GM23338 (cell line): Measurements from ENCODE around the gene SLCO3A1. TPM values are rescaled to one million over a fixed set of nuclear protein-coding genes. Genes with fewer than 3 reads are reported as not detected.

ENCODE experiments used
- ATAC-seq: fragments of 200-7000 bp; cut with Tn5 transposase; 3 replicates; pipeline ENCODE4 v1.9.1; 2020
- DNase-seq: peaks from one replicate; pipeline ENCODE4 v3.0.0-alpha.2; 2015; ENCODE audit warnings: low spot score
- H2AFZ ChIP-seq: fragments of 200-600 bp; sonication (generic); 2 replicates; pipeline ENCODE4 v1.8.0; 2016; ENCODE audit warnings: antibody characterized with exemption, mild to moderate bottlenecking, moderate library complexity
- H3F3A ChIP-seq: fragments of 200-600 bp; sonication (generic); replicated peaks from 2 replicates; pipeline ENCODE4 v1.8.0; 2017; ENCODE audit warnings: antibody characterized with exemption, mixed run types, low read depth
- H3K27ac ChIP-seq: fragments of 200-600 bp; sonication (generic); 2 replicates; pipeline ENCODE4 v1.6.1; 2016; ENCODE audit warnings: low read depth
- H3K27me3 ChIP-seq: fragments of 200-600 bp; sonication (generic); 2 replicates; pipeline ENCODE4 v1.8.0; 2016; ENCODE audit warnings: mild to moderate bottlenecking, mixed run types, moderate library complexity; ENCODE audit not compliant: insufficient read depth
- H3K36me3 ChIP-seq: fragments of 200-600 bp; sonication (generic); 2 replicates; pipeline ENCODE4 v1.8.0; 2016; ENCODE audit warnings: mild to moderate bottlenecking; ENCODE audit not compliant: insufficient read depth
- H3K4me1 ChIP-seq: fragments of 200-600 bp; sonication (generic); 2 replicates; pipeline ENCODE4 v1.8.0; 2016; ENCODE audit warnings: mild to moderate bottlenecking, moderate library complexity; ENCODE audit not compliant: insufficient read depth
- H3K4me2 ChIP-seq: fragments of 200-600 bp; sonication (generic); 2 replicates; pipeline ENCODE4 v1.7.1; 2017; ENCODE audit warnings: mixed run types
- H3K4me3 ChIP-seq: fragments of 200-600 bp; sonication (generic); 2 replicates; pipeline ENCODE4 v1.6.1; 2016; ENCODE audit warnings: mixed run types
- H3K79me2 ChIP-seq: fragments of 200-600 bp; sonication (generic); replicated peaks from 2 replicates; pipeline ENCODE4 v1.8.0; 2017; ENCODE audit warnings: mild to moderate bottlenecking; ENCODE audit not compliant: insufficient read depth
- H3K9me2 ChIP-seq: fragments of 200-600 bp; sonication (generic); 2 replicates; pipeline ENCODE4 v1.8.0; 2017; ENCODE audit not compliant: insufficient read depth
- H4K20me1 ChIP-seq: fragments of 200-600 bp; sonication (generic); replicated peaks from 2 replicates; pipeline ENCODE4 v1.8.0; 2017; ENCODE audit warnings: mild to moderate bottlenecking; ENCODE audit not compliant: insufficient read depth
- H3K27ac Mint-ChIP-seq: 2 replicates; pipeline ENCODE4 v1.8.0; 2020; ENCODE audit warnings: inconsistent platforms, mild to moderate bottlenecking, moderate library complexity, mixed read lengths
- H3K27me3 Mint-ChIP-seq: 3 replicates; pipeline ENCODE4 v1.8.0; 2022; ENCODE audit warnings: low read depth, mild to moderate bottlenecking, moderate library complexity, mixed read lengths, inconsistent platforms; ENCODE audit not compliant: insufficient read depth, poor library complexity
- H3K36me3 Mint-ChIP-seq: 3 replicates; pipeline ENCODE4 v1.8.0; 2021; ENCODE audit warnings: low read depth, mild to moderate bottlenecking, inconsistent platforms, moderate library complexity, mixed read lengths
- H3K4me1 Mint-ChIP-seq: 3 replicates; pipeline ENCODE4 v1.8.0; 2020; ENCODE audit warnings: mild to moderate bottlenecking, inconsistent platforms, mixed read lengths
- H3K4me3 Mint-ChIP-seq: 3 replicates; pipeline ENCODE4 v1.8.0; 2021; ENCODE audit warnings: moderate library complexity, mild to moderate bottlenecking, inconsistent platforms, mixed read lengths
- H3K9me3 Mint-ChIP-seq: 3 replicates; pipeline ENCODE4 v1.8.0; 2020; ENCODE audit warnings: moderate library complexity, mild to moderate bottlenecking, inconsistent platforms, mixed read lengths
- CREB1 ChIP-seq: fragments of 250-450 bp; sonication (Bioruptor Pico); IDR thresholded peaks from 2 replicates; pipeline ENCODE4 v1.5.0; 2020; ENCODE audit warnings: low read depth, mild to moderate bottlenecking, moderate library complexity
- EZH2 ChIP-seq: fragments of 200-600 bp; sonication (generic); IDR thresholded peaks from one replicate; pipeline ENCODE4 v1.8.0; 2017; ENCODE audit warnings: antibody characterized with exemption, mild to moderate bottlenecking, low read depth; ENCODE audit not compliant: unreplicated experiment
- EZH2phosphoT487 ChIP-seq: fragments of 200-600 bp; sonication (generic); IDR thresholded peaks from one replicate; pipeline ENCODE4 v1.8.1; 2018; ENCODE audit warnings: antibody characterized with exemption; ENCODE audit not compliant: unreplicated experiment
- JUNB ChIP-seq: IDR thresholded peaks from one replicate; pipeline ENCODE4 v1.6.1; 2016; ENCODE audit warnings: antibody characterized with exemption; ENCODE audit not compliant: unreplicated experiment
- NANOG ChIP-seq: IDR thresholded peaks from 2 replicates; pipeline ENCODE4 v1.6.1; 2016; ENCODE audit warnings: antibody characterized with exemption, borderline replicate concordance
- POLR2AphosphoS5 ChIP-seq: IDR thresholded peaks from 2 replicates; pipeline ENCODE4 v1.6.1; 2016; ENCODE audit warnings: antibody characterized with exemption, low read depth
- STAT1 ChIP-seq: IDR thresholded peaks from one replicate; pipeline ENCODE4 v1.6.1; 2016; ENCODE audit warnings: antibody characterized with exemption; ENCODE audit not compliant: unreplicated experiment
- ZNF114 ChIP-seq: fragments of 250-450 bp; sonication (Bioruptor Pico); IDR thresholded peaks from 2 replicates; pipeline ENCODE4 v1.5.0; 2020; ENCODE audit warnings: mild to moderate bottlenecking, moderate library complexity
- ZNF331 ChIP-seq: fragments of 250-450 bp; sonication (Bioruptor Pico); IDR thresholded peaks from 2 replicates; pipeline ENCODE4 v1.5.0; 2020; ENCODE audit warnings: low read depth, mild to moderate bottlenecking, moderate library complexity
- polyA plus RNA-seq: library from polyadenylated mRNA; unstranded; fragments of >200 nt; fragmentation: Nextera tagmentation; extraction: Ambion mirVana; gene quantifications from 2 replicates; pipeline ENCODE4 v1.2.1, GENCODE V29; 2016
- total RNA-seq: library from RNA; depleted of rRNA; stranded (reverse); fragments of >200 nt; shearing (Covaris generic); gene quantifications from 2 replicates; pipeline ENCODE4 v1.2.3, GENCODE V29; 2014
- TF ChIP-seq, protein P1 (sequence below): IDR thresholded peaks from 2 replicates; pipeline ENCODE4 v1.6.1; 2016; ENCODE audit warnings: antibody characterized with exemption
- TF ChIP-seq, protein P2 (sequence below), 2 experiments: fragments of 200-600 bp in 1 of 2; sonication (generic) in 1 of 2; conservative IDR thresholded peaks; 2 replicates each; pipeline versions ENCODE4 v1.5.1 to v1.6.1; 2016 to 2017; ENCODE audit warnings: antibody characterized with exemption in 2 of 2, low read depth in 2 of 2, mild to moderate bottlenecking in 2 of 2, moderate library complexity in 1 of 2
- TF ChIP-seq, protein P3 (sequence below): IDR thresholded peaks from one replicate; pipeline ENCODE4 v1.6.1; 2018; ENCODE audit warnings: antibody characterized with exemption; ENCODE audit not compliant: unreplicated experiment
- TF ChIP-seq, protein P4 (sequence below): fragments of 250-450 bp; sonication (Bioruptor Pico); IDR thresholded peaks from 2 replicates; pipeline ENCODE4 v1.5.0; 2020; ENCODE audit warnings: mild to moderate bottlenecking, moderate library complexity

SLCO3A1 gene
- total and polyA plus RNA-seq, 2 experiments from 2014 or later: 7.3 to 9.4 TPM

DNA sequence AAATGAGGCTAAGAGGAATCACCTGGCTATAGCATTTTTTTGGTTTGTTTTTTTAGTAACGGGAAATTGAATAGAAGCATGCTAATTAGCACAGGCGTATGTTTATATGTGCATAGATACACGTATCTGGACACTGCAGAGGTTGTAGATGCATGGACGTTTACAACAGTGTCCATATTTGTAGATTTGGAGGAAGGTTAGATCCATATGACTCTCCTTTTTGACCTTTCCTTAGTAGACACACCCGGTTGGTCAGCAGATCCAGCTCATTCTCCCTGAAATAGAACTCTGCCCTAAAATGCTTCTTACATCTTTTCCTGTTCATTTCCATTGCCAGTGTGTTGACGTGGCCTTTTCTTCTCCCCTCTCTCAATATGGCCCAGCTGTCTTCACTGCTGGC is 60.1 kb downstream of the SLCO3A1 start:
- no peak for ATAC-seq

More for the DNA sequence above, 60.1 kb downstream of the SLCO3A1 start:
- Mint-ChIP-seq H3K4me1 (peaks cover 27% of the 10 kb centered on the region), H3K9me3 (no peaks in the 10 kb centered on the region), H3K36me3 (peaks cover 6% of the 10 kb centered on the region; the same call in 2 of the 3 replicates), H3K4me3 (no peak overlapping the region), H3K27ac (no peak overlapping the region), H3K27me3 (peaks cover 6% of the 10 kb centered on the region)
- Histone ChIP-seq H3K79me2 (no peaks in the 10 kb centered on the region; the same call in 1 of the 2 replicates), H3K4me2 (no peak overlapping the region), H4K20me1 (no peaks in the 10 kb centered on the region; the same call in 1 of the 2 replicates), H3K9me2 (no peaks in the 10 kb centered on the region), H3K4me3 (no peak overlapping the region), H2AFZ (no peak overlapping the region), H3K27me3 (no peaks in the 10 kb centered on the region), H3K36me3 (no peaks in the 10 kb centered on the region; the same call in 1 of the 2 replicates), H3K27ac (no peak overlapping the region), H3K4me1 (peaks cover 8% of the 10 kb centered on the region; the same call in 1 of the 2 replicates), H3F3A (no peaks in the 10 kb centered on the region)
- DNase-seq: no peak
- TF ChIP-seq, protein P1, sequence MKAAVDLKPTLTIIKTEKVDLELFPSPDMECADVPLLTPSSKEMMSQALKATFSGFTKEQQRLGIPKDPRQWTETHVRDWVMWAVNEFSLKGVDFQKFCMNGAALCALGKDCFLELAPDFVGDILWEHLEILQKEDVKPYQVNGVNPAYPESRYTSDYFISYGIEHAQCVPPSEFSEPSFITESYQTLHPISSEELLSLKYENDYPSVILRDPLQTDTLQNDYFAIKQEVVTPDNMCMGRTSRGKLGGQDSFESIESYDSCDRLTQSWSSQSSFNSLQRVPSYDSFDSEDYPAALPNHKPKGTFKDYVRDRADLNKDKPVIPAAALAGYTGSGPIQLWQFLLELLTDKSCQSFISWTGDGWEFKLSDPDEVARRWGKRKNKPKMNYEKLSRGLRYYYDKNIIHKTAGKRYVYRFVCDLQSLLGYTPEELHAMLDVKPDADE: no peak
- no peak for TF ChIP-seq NANOG
- TF ChIP-seq POLR2AphosphoS5: no peak
- TF ChIP-seq, protein P2, sequence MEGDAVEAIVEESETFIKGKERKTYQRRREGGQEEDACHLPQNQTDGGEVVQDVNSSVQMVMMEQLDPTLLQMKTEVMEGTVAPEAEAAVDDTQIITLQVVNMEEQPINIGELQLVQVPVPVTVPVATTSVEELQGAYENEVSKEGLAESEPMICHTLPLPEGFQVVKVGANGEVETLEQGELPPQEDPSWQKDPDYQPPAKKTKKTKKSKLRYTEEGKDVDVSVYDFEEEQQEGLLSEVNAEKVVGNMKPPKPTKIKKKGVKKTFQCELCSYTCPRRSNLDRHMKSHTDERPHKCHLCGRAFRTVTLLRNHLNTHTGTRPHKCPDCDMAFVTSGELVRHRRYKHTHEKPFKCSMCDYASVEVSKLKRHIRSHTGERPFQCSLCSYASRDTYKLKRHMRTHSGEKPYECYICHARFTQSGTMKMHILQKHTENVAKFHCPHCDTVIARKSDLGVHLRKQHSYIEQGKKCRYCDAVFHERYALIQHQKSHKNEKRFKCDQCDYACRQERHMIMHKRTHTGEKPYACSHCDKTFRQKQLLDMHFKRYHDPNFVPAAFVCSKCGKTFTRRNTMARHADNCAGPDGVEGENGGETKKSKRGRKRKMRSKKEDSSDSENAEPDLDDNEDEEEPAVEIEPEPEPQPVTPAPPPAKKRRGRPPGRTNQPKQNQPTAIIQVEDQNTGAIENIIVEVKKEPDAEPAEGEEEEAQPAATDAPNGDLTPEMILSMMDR (conservative IDR thresholded peaks at IDR 0.05; ENCODE audit: low read depth in 2 of 2): no peak
- no peak for TF ChIP-seq EZH2
- TF ChIP-seq JUNB: no peak
- TF ChIP-seq EZH2phosphoT487: no peak
- no peak for TF ChIP-seq ZNF114 (CRISPR knock-in tag)
- TF ChIP-seq, protein P3, sequence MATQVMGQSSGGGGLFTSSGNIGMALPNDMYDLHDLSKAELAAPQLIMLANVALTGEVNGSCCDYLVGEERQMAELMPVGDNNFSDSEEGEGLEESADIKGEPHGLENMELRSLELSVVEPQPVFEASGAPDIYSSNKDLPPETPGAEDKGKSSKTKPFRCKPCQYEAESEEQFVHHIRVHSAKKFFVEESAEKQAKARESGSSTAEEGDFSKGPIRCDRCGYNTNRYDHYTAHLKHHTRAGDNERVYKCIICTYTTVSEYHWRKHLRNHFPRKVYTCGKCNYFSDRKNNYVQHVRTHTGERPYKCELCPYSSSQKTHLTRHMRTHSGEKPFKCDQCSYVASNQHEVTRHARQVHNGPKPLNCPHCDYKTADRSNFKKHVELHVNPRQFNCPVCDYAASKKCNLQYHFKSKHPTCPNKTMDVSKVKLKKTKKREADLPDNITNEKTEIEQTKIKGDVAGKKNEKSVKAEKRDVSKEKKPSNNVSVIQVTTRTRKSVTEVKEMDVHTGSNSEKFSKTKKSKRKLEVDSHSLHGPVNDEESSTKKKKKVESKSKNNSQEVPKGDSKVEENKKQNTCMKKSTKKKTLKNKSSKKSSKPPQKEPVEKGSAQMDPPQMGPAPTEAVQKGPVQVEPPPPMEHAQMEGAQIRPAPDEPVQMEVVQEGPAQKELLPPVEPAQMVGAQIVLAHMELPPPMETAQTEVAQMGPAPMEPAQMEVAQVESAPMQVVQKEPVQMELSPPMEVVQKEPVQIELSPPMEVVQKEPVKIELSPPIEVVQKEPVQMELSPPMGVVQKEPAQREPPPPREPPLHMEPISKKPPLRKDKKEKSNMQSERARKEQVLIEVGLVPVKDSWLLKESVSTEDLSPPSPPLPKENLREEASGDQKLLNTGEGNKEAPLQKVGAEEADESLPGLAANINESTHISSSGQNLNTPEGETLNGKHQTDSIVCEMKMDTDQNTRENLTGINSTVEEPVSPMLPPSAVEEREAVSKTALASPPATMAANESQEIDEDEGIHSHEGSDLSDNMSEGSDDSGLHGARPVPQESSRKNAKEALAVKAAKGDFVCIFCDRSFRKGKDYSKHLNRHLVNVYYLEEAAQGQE: no peak
- no peak for TF ChIP-seq CREB1 (CRISPR knock-in tag)
- no peak for TF ChIP-seq STAT1
- no peak for TF ChIP-seq ZNF331 (CRISPR knock-in tag)
- TF ChIP-seq, protein P4, sequence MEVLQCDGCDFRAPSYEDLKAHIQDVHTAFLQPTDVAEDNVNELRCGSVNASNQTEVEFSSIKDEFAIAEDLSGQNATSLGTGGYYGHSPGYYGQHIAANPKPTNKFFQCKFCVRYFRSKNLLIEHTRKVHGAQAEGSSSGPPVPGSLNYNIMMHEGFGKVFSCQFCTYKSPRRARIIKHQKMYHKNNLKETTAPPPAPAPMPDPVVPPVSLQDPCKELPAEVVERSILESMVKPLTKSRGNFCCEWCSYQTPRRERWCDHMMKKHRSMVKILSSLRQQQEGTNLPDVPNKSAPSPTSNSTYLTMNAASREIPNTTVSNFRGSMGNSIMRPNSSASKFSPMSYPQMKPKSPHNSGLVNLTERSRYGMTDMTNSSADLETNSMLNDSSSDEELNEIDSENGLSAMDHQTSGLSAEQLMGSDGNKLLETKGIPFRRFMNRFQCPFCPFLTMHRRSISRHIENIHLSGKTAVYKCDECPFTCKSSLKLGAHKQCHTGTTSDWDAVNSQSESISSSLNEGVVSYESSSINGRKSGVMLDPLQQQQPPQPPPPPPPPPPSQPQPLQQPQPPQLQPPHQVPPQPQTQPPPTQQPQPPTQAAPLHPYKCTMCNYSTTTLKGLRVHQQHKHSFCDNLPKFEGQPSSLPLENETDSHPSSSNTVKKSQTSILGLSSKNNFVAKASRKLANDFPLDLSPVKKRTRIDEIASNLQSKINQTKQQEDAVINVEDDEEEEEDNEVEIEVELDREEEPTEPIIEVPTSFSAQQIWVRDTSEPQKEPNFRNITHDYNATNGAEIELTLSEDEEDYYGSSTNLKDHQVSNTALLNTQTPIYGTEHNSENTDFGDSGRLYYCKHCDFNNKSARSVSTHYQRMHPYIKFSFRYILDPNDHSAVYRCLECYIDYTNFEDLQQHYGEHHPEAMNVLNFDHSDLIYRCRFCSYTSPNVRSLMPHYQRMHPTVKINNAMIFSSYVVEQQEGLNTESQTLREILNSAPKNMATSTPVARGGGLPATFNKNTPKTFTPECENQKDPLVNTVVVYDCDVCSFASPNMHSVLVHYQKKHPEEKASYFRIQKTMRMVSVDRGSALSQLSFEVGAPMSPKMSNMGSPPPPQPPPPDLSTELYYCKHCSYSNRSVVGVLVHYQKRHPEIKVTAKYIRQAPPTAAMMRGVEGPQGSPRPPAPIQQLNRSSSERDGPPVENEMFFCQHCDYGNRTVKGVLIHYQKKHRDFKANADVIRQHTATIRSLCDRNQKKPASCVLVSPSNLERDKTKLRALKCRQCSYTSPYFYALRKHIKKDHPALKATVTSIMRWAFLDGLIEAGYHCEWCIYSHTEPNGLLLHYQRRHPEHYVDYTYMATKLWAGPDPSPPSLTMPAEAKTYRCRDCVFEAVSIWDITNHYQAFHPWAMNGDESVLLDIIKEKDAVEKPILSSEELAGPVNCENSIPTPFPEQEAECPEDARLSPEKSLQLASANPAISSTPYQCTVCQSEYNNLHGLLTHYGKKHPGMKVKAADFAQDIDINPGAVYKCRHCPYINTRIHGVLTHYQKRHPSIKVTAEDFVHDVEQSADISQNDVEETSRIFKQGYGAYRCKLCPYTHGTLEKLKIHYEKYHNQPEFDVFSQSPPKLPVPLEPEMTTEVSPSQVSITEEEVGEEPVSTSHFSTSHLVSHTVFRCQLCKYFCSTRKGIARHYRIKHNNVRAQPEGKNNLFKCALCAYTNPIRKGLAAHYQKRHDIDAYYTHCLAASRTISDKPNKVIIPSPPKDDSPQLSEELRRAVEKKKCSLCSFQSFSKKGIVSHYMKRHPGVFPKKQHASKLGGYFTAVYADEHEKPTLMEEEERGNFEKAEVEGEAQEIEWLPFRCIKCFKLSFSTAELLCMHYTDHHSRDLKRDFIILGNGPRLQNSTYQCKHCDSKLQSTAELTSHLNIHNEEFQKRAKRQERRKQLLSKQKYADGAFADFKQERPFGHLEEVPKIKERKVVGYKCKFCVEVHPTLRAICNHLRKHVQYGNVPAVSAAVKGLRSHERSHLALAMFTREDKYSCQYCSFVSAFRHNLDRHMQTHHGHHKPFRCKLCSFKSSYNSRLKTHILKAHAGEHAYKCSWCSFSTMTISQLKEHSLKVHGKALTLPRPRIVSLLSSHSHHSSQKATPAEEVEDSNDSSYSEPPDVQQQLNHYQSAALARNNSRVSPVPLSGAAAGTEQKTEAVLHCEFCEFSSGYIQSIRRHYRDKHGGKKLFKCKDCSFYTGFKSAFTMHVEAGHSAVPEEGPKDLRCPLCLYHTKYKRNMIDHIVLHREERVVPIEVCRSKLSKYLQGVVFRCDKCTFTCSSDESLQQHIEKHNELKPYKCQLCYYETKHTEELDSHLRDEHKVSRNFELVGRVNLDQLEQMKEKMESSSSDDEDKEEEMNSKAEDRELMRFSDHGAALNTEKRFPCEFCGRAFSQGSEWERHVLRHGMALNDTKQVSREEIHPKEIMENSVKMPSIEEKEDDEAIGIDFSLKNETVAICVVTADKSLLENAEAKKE (CRISPR knock-in tag): no peak
